ENCODE measurements around the gene MAGI3.

Gene MAGI3

GRCh38 chr1:113515498-113515897, 125.2 kb downstream of the MAGI3 start:
- H3K4me3 ChIP-seq (ENCODE audit: low read length): no peak overlapping the region
- peak; percentile 77 for DNase-seq (ENCODE audit: low read depth)
- TF ChIP-seq CTCF (IDR thresholded peaks at IDR 0.05; ENCODE audit: insufficient read depth, low read depth, low read length, missing control alignments): no peak

DNA sequence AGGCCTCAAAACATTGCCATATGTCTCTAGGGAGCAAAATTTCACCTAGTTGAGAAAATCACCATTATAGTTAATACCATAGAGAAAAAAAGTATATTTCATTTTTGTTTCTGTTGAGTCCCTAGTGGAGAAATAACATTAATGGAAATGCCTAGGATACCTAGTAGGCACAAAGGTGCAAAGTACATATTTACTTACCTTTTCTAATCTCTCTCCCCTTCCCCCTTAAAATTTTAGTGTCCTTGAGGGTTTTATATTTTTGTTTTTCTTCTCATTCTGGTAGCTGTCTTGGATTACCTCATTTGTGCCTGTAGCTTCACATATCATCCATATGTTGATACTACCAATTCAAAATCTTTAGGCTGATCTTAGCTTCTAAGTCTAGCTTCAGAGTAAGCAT, 127.0 kb downstream of the MAGI3 start:
- TF ChIP-seq CTCF (IDR thresholded peaks at IDR 0.05; ENCODE audit: insufficient read depth, low read depth, low read length, missing control alignments): no peak
- DNase-seq (ENCODE audit: low read depth): no peak
- no peak overlapping the region for H3K4me3 ChIP-seq (ENCODE audit: low read length)

DNA sequence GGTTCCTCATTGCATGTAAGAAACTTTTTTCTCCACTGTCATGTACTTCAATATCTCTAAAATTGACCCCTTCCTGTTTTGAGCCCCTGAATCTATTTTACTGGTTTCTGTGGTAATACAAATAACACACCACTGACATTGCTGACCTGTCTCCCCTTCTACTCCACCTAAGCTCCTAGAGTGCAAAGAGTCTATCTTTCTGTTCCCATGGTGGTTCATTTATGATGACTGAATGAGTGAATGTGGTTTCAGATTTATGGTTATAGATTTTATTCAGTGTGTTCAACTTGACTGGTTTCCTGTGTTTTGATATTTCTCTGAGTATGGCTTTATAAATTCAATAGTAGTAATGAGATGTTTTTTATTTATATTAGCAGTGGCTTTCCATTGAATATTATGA, 127.7 kb downstream of the MAGI3 start:
- no peak for DNase-seq (ENCODE audit: low read depth)

DNA sequence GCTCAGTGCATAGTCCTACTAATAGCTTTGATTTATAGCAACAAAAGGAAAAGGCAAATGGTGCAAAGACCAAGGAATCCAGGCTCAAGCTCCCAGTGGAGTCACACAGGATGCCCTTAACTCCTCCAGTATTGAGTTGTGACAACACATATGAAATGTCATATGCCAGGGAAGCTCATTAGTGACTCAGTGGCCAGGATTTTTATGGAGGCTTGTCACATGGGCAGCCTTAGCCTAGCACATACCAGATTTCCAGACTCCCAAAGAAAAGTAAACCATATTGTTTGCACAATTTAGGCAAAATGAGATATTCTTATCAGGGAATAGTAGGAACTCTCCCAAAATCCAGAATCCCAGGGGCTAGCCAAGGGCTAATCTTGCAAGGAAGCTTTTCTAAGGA, 129.2 kb downstream of the MAGI3 start:
- no peak overlapping the region for H3K4me3 ChIP-seq (ENCODE audit: low read length)
- TF ChIP-seq CTCF (IDR thresholded peaks at IDR 0.05; ENCODE audit: insufficient read depth, low read depth, low read length, missing control alignments): no peak
- peak; percentile 40 for DNase-seq (ENCODE audit: low read depth)

More for the DNA sequence above, 127.7 kb downstream of the MAGI3 start:
- TF ChIP-seq CTCF (IDR thresholded peaks at IDR 0.05; ENCODE audit: insufficient read depth, low read depth, low read length, missing control alignments): no peak
- no peak overlapping the region for H3K4me3 ChIP-seq (ENCODE audit: low read length)

DNA sequence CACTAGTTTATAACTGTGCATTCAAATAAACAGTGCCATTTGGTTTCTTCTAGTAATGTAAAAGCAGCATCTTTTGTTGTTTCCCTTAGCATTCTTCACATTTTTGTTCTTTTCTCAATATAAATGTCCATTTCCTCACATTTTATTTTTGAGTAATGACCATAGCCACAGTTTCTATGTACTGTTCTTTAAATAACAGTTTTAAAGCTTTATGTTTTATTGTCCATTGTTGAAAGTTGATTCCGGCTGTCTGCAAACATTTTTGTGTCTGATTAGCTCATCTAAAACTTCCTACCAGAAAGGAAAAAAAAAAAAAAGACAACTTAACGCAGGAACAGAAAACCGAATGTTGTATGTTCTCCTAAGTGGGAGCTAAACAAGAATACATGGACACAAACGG, 139.7 kb downstream of the MAGI3 start:
- H3K4me3 ChIP-seq (ENCODE audit: low read length): no peak overlapping the region
- TF ChIP-seq CTCF (IDR thresholded peaks at IDR 0.05; ENCODE audit: insufficient read depth, low read depth, low read length, missing control alignments): no peak
- no peak for DNase-seq (ENCODE audit: low read depth)

GRCh38 chr1:113531321-113531720, 141.0 kb downstream of the MAGI3 start:
- no peak overlapping the region for H3K4me3 ChIP-seq (ENCODE audit: low read length)
- TF ChIP-seq CTCF (IDR thresholded peaks at IDR 0.05; ENCODE audit: insufficient read depth, low read depth, low read length, missing control alignments): no peak
- DNase-seq (ENCODE audit: low read depth): no peak

DNA sequence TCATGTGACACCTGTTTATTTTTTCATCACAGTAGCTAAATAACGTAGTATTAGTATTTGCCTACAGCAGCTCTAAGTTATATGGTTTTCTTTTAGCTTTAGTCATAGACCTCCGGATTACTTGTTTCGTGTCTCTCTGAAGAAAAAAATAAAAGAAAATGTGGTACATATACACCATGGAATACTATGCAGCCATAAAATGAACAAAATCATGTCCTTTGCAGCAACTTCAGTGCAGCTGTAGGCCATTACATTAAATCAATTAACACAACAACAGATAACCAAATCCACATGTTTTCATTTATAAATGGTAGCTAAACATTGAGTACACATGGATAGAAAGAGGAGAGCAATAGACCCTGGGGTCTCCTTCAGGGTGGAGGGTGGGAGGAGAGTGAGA, 142.7 kb downstream of the MAGI3 start:
- no peak for DNase-seq (ENCODE audit: low read depth)
- TF ChIP-seq CTCF (IDR thresholded peaks at IDR 0.05; ENCODE audit: insufficient read depth, low read depth, low read length, missing control alignments): no peak
- H3K4me3 ChIP-seq (ENCODE audit: low read length): no peak overlapping the region
